Neuron (in vitro differentiated cells): ENCODE measurements around the gene TTR.
A peak's percentile ranks its signal among the peaks of the same experiment; 100 is the strongest.

Experiments used
- H2AFZ ChIP-seq: one replicate; pipeline ENCODE4 v1.6.1; 2013; ENCODE audit warnings: low read depth, mild to moderate bottlenecking, inconsistent platforms, low read length, moderate library complexity
- H3K27me3 ChIP-seq: one replicate; pipeline ENCODE4 v1.6.1; 2013; ENCODE audit warnings: low read length; ENCODE audit not compliant: insufficient read depth
- H3K36me3 ChIP-seq: one replicate; pipeline ENCODE4 v1.6.1; 2013; ENCODE audit warnings: low read length; ENCODE audit not compliant: insufficient read depth
- H3K4me1 ChIP-seq: one replicate; pipeline ENCODE4 v1.6.1; 2013; ENCODE audit warnings: low read length; ENCODE audit not compliant: insufficient read depth
- H3K4me3 ChIP-seq: 2 replicates; pipeline ENCODE4 v1.5.1; 2013; ENCODE audit warnings: mild to moderate bottlenecking, low read length, moderate library complexity
- H3K9me3 ChIP-seq: one replicate; pipeline ENCODE4 v1.6.1; 2013; ENCODE audit warnings: low read length

The TTR gene

GRCh38 chr18:31591628-31592027 is at the start of gene TTR:
Gene TTR (plus strand): TSS chr18:31591877. CDS start chr18:31591903, 26 bp downstream.
- H3K4me1 ChIP-seq: peaks cover 28% of the 10 kb centered on the region
- no peaks in the 10 kb centered on the region for H3K27me3 ChIP-seq
- no peak within 1 kb of the TSS for H3K4me3 ChIP-seq
- H3K9me3 ChIP-seq: peaks cover 2% of the 10 kb centered on the region
- H2AFZ ChIP-seq: no peak within 1 kb of the TSS
- H3K36me3 ChIP-seq: no peaks in the 10 kb centered on the region

GRCh38 chr18:31546476-31546875 is 45.2 kb upstream of the TTR start:
- Histone ChIP-seq H3K4me1 (no peaks in the 10 kb centered on the region), H2AFZ (no peak overlapping the region), H3K27me3 (no peaks in the 10 kb centered on the region), H3K9me3 (no peaks in the 10 kb centered on the region), H3K4me3 (no peak overlapping the region), H3K36me3 (no peaks in the 10 kb centered on the region)

GRCh38 chr18:31548853-31549252 is 42.8 kb upstream of the TTR start:
- no peaks in the 10 kb centered on the region for H3K4me1 ChIP-seq
- no peaks in the 10 kb centered on the region for H3K9me3 ChIP-seq
- no peak overlapping the region for H2AFZ ChIP-seq
- H3K36me3 ChIP-seq: no peaks in the 10 kb centered on the region
- no peaks in the 10 kb centered on the region for H3K27me3 ChIP-seq
- no peak overlapping the region for H3K4me3 ChIP-seq

- Histone ChIP-seq H3K4me1 (no peaks in the 10 kb centered on the region), H2AFZ (peak overlapping the region; percentile 44), H3K4me3 (no peak overlapping the region)
These were observed 42.3 kb upstream of the TTR start for GRCh38 chr18:31549416-31549815.

GRCh38 chr18:31551883-31552282 is 39.8 kb upstream of the TTR start:
- no peak overlapping the region for H2AFZ ChIP-seq
- H3K36me3 ChIP-seq: no peaks in the 10 kb centered on the region
- no peaks in the 10 kb centered on the region for H3K4me1 ChIP-seq
- H3K4me3 ChIP-seq: no peak overlapping the region
- H3K27me3 ChIP-seq: no peaks in the 10 kb centered on the region
- no peaks in the 10 kb centered on the region for H3K9me3 ChIP-seq

More at GRCh38 chr18:31549416-31549815, 42.3 kb upstream of the TTR start:
- H3K36me3 ChIP-seq: no peaks in the 10 kb centered on the region
- H3K27me3 ChIP-seq: no peaks in the 10 kb centered on the region
- no peaks in the 10 kb centered on the region for H3K9me3 ChIP-seq

- H3K4me3 ChIP-seq: no peak overlapping the region
- H2AFZ ChIP-seq: no peak overlapping the region
- H3K9me3 ChIP-seq: no peaks in the 10 kb centered on the region
- no peaks in the 10 kb centered on the region for H3K36me3 ChIP-seq
- no peaks in the 10 kb centered on the region for H3K4me1 ChIP-seq
- no peaks in the 10 kb centered on the region for H3K27me3 ChIP-seq
These were observed 37.9 kb upstream of the TTR start for GRCh38 chr18:31553800-31554199.

- Histone ChIP-seq H3K4me3 (no peak overlapping the region), H3K27me3 (no peaks in the 10 kb centered on the region), H3K9me3 (no peaks in the 10 kb centered on the region), H3K36me3 (no peaks in the 10 kb centered on the region), H3K4me1 (no peaks in the 10 kb centered on the region), H2AFZ (no peak overlapping the region)
These were observed 36.9 kb upstream of the TTR start for GRCh38 chr18:31554776-31555175.

- no peaks in the 10 kb centered on the region for H3K36me3 ChIP-seq
- no peaks in the 10 kb centered on the region for H3K9me3 ChIP-seq
- H2AFZ ChIP-seq: peak overlapping the region; percentile 59
- H3K4me3 ChIP-seq: peak overlapping the region; percentile 23
- H3K27me3 ChIP-seq: no peaks in the 10 kb centered on the region
- no peaks in the 10 kb centered on the region for H3K4me1 ChIP-seq
These were observed 35.5 kb upstream of the TTR start for GRCh38 chr18:31555971-31556747.

- Histone ChIP-seq H3K9me3 (no peaks in the 10 kb centered on the region), H3K4me3 (no peak overlapping the region), H3K4me1 (peaks cover 2% of the 10 kb centered on the region), H3K27me3 (no peaks in the 10 kb centered on the region), H2AFZ (no peak overlapping the region), H3K36me3 (no peaks in the 10 kb centered on the region)
These were observed 34.2 kb upstream of the TTR start for GRCh38 chr18:31557446-31557845.

- Histone ChIP-seq H3K4me1 (peaks cover 7% of the 10 kb centered on the region), H3K36me3 (no peaks in the 10 kb centered on the region), H3K27me3 (no peaks in the 10 kb centered on the region), H3K9me3 (no peaks in the 10 kb centered on the region), H2AFZ (no peak overlapping the region), H3K4me3 (no peak overlapping the region)
These were observed 33.1 kb upstream of the TTR start for GRCh38 chr18:31558567-31558966.

GRCh38 chr18:31562726-31563125 is 29.0 kb upstream of the TTR start:
- Histone ChIP-seq H3K36me3 (no peaks in the 10 kb centered on the region), H3K4me3 (no peak overlapping the region), H3K27me3 (peaks cover 5% of the 10 kb centered on the region), H3K9me3 (no peaks in the 10 kb centered on the region), H3K4me1 (peaks cover 7% of the 10 kb centered on the region), H2AFZ (no peak overlapping the region)

GRCh38 chr18:31563778-31564177 is 27.9 kb upstream of the TTR start:
- H3K9me3 ChIP-seq: no peaks in the 10 kb centered on the region
- H2AFZ ChIP-seq: no peak overlapping the region
- peaks cover 7% of the 10 kb centered on the region for H3K4me1 ChIP-seq
- peaks cover 5% of the 10 kb centered on the region for H3K27me3 ChIP-seq
- H3K4me3 ChIP-seq: no peak overlapping the region
- H3K36me3 ChIP-seq: no peaks in the 10 kb centered on the region

- H2AFZ ChIP-seq: no peak overlapping the region
- H3K9me3 ChIP-seq: no peaks in the 10 kb centered on the region
- no peak overlapping the region for H3K4me3 ChIP-seq
- peaks cover 5% of the 10 kb centered on the region for H3K27me3 ChIP-seq
- H3K36me3 ChIP-seq: no peaks in the 10 kb centered on the region
- H3K4me1 ChIP-seq: peaks cover 7% of the 10 kb centered on the region
These were observed 26.3 kb upstream of the TTR start for GRCh38 chr18:31565345-31565744.
